ENCODE data around the gene ACTA2.

Gene ACTA2

GRCh38 chr10:88916986-88917385 is 35.6 kb downstream of the ACTA2 start:
- Mint-ChIP-seq H3K4me3 (no peak overlapping the region), H3K9me3 (no peaks in the 10 kb centered on the region), H3K4me1 (peaks cover 13% of the 10 kb centered on the region), H3K27me3 (ENCODE audit: low read depth, poor library complexity) (no peaks in the 10 kb centered on the region), H3K36me3 (ENCODE audit: low read depth) (no peaks in the 10 kb centered on the region), H3K27ac (no peak overlapping the region)
- no peak for TF ChIP-seq CTCF (IDR thresholded peaks at IDR 0.05)
- no peak for DNase-seq

DNA sequence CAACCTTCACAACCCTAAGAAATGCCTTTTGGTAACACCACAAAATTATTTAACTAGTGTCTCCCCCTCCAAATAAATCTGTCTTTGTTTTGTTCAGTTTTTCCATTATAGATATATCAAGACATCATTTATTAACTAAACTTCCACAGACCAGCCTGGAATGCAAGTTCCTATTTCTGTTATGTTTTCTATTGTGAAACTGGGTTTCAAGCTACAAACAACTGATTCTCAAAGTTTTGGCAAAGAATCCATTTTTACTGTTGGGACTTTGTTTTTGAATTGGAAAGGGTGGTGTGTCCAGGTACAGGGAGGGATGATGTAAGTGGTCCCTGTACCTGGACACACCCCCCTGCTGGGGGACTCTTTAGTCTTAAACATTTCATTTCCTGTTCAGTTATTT is 36.3 kb downstream of the ACTA2 start:
- Mint-ChIP-seq H3K27ac (no peak overlapping the region), H3K4me1 (peaks cover 13% of the 10 kb centered on the region), H3K4me3 (no peak overlapping the region), H3K9me3 (no peaks in the 10 kb centered on the region), H3K27me3 (ENCODE audit: low read depth, poor library complexity) (no peaks in the 10 kb centered on the region), H3K36me3 (ENCODE audit: low read depth) (no peaks in the 10 kb centered on the region)
- TF ChIP-seq CTCF (IDR thresholded peaks at IDR 0.05) = no peak
- DNase-seq = no peak

GRCh38 chr10:88915781-88916180 is 36.8 kb downstream of the ACTA2 start:
- no peak for TF ChIP-seq CTCF (IDR thresholded peaks at IDR 0.05)
- Mint-ChIP-seq H3K9me3 (no peaks in the 10 kb centered on the region), H3K27ac (no peak overlapping the region), H3K36me3 (ENCODE audit: low read depth) (no peaks in the 10 kb centered on the region), H3K27me3 (ENCODE audit: low read depth, poor library complexity) (no peaks in the 10 kb centered on the region), H3K4me1 (peaks cover 13% of the 10 kb centered on the region), H3K4me3 (no peak overlapping the region)
- no peak for DNase-seq

GRCh38 chr10:88913788-88914187 is 38.8 kb downstream of the ACTA2 start:
- H3K4me3 Mint-ChIP-seq = no peak overlapping the region
- no peak overlapping the region for H3K27ac Mint-ChIP-seq
- TF ChIP-seq CTCF (IDR thresholded peaks at IDR 0.05) = no peak
- H3K27me3 Mint-ChIP-seq (ENCODE audit: low read depth, poor library complexity) = no peaks in the 10 kb centered on the region
- no peaks in the 10 kb centered on the region for H3K36me3 Mint-ChIP-seq (ENCODE audit: low read depth)
- H3K4me1 Mint-ChIP-seq = peaks cover 13% of the 10 kb centered on the region
- no peak for DNase-seq
- no peaks in the 10 kb centered on the region for H3K9me3 Mint-ChIP-seq

GRCh38 chr10:88913127-88913526 is 39.4 kb downstream of the ACTA2 start:
- no peak for DNase-seq
- no peaks in the 10 kb centered on the region for H3K9me3 Mint-ChIP-seq
- H3K27me3 Mint-ChIP-seq (ENCODE audit: low read depth, poor library complexity) = no peaks in the 10 kb centered on the region
- TF ChIP-seq CTCF (IDR thresholded peaks at IDR 0.05) = no peak
- no peak overlapping the region for H3K4me3 Mint-ChIP-seq
- H3K27ac Mint-ChIP-seq = peak overlapping the region; percentile 44
- H3K36me3 Mint-ChIP-seq (ENCODE audit: low read depth) = no peaks in the 10 kb centered on the region
- H3K4me1 Mint-ChIP-seq = peaks cover 13% of the 10 kb centered on the region

- H3K9me3 Mint-ChIP-seq = no peaks in the 10 kb centered on the region
- no peak overlapping the region for H3K4me3 Mint-ChIP-seq
These were observed 40.7 kb downstream of the ACTA2 start for GRCh38 chr10:88911851-88912250.

More at GRCh38 chr10:88911851-88912250, 40.7 kb downstream of the ACTA2 start:
- no peaks in the 10 kb centered on the region for H3K27me3 Mint-ChIP-seq (ENCODE audit: low read depth, poor library complexity)
- TF ChIP-seq CTCF (IDR thresholded peaks at IDR 0.05) = no peak
- peaks cover 13% of the 10 kb centered on the region for H3K4me1 Mint-ChIP-seq
- no peak overlapping the region for H3K27ac Mint-ChIP-seq
- no peak for DNase-seq
- H3K36me3 Mint-ChIP-seq (ENCODE audit: low read depth) = no peaks in the 10 kb centered on the region
